ENCODE data around the gene INPP5A.

- no peak for TF ChIP-seq ZNF274 (IDR thresholded peaks at IDR 0.05; ENCODE audit: low read depth, low read length)
- TF ChIP-seq SUZ12 (IDR thresholded peaks at IDR 0.05; ENCODE audit: extremely low read depth, insufficient read depth, insufficient read length), result no peak
- no peak for TF ChIP-seq YY1 (IDR thresholded peaks at IDR 0.05; ENCODE audit: insufficient read depth, insufficient read length)
Observed at GRCh38 chr10:132774181-132774901, 236.8 kb downstream of the INPP5A start.
